Endodermal cell (in vitro differentiated cells): ENCODE results near the gene ANKRD40. TPM values are rescaled to one million over a fixed set of nuclear protein-coding genes. Genes with fewer than 3 reads are reported as not detected.
A peak's percentile ranks its signal among the peaks of the same experiment; 100 is the strongest.

ENCODE experiments used
- DNase-seq: peaks from one replicate; pipeline ENCODE4 v3.0.0-alpha.2; 2017
- H3K27ac ChIP-seq: 2 replicates; pipeline ENCODE4 v1.5.1; 2013; ENCODE audit warnings: mild to moderate bottlenecking, low read depth, low read length, moderate library complexity
- H3K27me3 ChIP-seq: 2 replicates; pipeline ENCODE4 v1.6.1; 2013; ENCODE audit warnings: mild to moderate bottlenecking, low read length, moderate library complexity; ENCODE audit not compliant: insufficient read depth, control insufficient read depth, poor library complexity, severe bottlenecking
- H3K36me3 ChIP-seq: 2 replicates; pipeline ENCODE4 v1.7.0; 2013; ENCODE audit warnings: mild to moderate bottlenecking, low read length, moderate library complexity; ENCODE audit not compliant: control insufficient read depth, insufficient read depth
- H3K4me1 ChIP-seq: one replicate; pipeline ENCODE4 v1.7.0; 2013; ENCODE audit warnings: low read length; ENCODE audit not compliant: control insufficient read depth, insufficient read depth
- H3K4me3 ChIP-seq: 2 replicates; pipeline ENCODE4 v1.5.1; 2013; ENCODE audit warnings: mild to moderate bottlenecking, low read length, moderate library complexity
- H3K9ac ChIP-seq: 2 replicates; pipeline ENCODE4 v1.6.1; 2013; ENCODE audit warnings: mild to moderate bottlenecking, low read length, moderate library complexity; ENCODE audit not compliant: poor library complexity, severe bottlenecking; ENCODE audit errors: extremely low read depth
- H3K9me3 ChIP-seq: 2 replicates; pipeline ENCODE4 v1.6.1; 2013; ENCODE audit warnings: mild to moderate bottlenecking, low read length, moderate library complexity; ENCODE audit not compliant: control insufficient read depth
- H3K27ac Mint-ChIP-seq: 2 replicates; pipeline ENCODE4 v1.8.0; 2020; ENCODE audit warnings: mixed read lengths
- H3K27me3 Mint-ChIP-seq: 2 replicates; pipeline ENCODE4 v1.8.0; 2021; ENCODE audit warnings: mild to moderate bottlenecking, mixed read lengths; ENCODE audit not compliant: insufficient read depth
- H3K36me3 Mint-ChIP-seq: 2 replicates; pipeline ENCODE4 v1.8.0; 2020; ENCODE audit warnings: low read depth, mixed read lengths
- H3K4me1 Mint-ChIP-seq: 2 replicates; pipeline ENCODE4 v1.8.0; 2020; ENCODE audit warnings: mixed read lengths
- H3K4me3 Mint-ChIP-seq: 2 replicates; pipeline ENCODE4 v1.8.0; 2020; ENCODE audit warnings: mild to moderate bottlenecking, moderate library complexity, mixed read lengths
- H3K9me3 Mint-ChIP-seq: 2 replicates; pipeline ENCODE4 v1.8.0; 2020; ENCODE audit warnings: mild to moderate bottlenecking, mixed read lengths
- WGBS, 2 experiments: methylation state at CpG; one replicate each; pipeline versions ENCODE4 v1.1.5 to v1.1.7; 2013; ENCODE audit warnings: missing lambda C conversion rate in 2 of 2, mixed read lengths in 1 of 2; ENCODE audit not compliant: insufficient coverage in 1 of 2, insufficient read length in 1 of 2; 5-methylcytosine and 5-hydroxymethylcytosine counted together
- total RNA-seq, 2 donors: library from RNA; stranded (reverse); fragmentation: NEBNext Ultra II Directional in 1 of 2; extraction: Animal tissue kit (Norgen Biotek cat#: 25700) in 1 of 2; gene quantifications; 2 replicates in 1 of 2; 3 replicates in 1 of 2; pipeline ENCODE4 v1.2.1, GENCODE V29; 2021
- TF ChIP-seq, protein P1 (sequence below): fragments of 200-600 bp; sonication (generic); conservative IDR thresholded peaks from 2 replicates; pipeline ENCODE4 v1.5.0; 2021; ENCODE audit warnings: antibody characterized with exemption, mild to moderate bottlenecking

ANKRD40 gene
- total RNA-seq, 2 donors from 2014 or later = 44.9 to 60.3 TPM

DNA sequence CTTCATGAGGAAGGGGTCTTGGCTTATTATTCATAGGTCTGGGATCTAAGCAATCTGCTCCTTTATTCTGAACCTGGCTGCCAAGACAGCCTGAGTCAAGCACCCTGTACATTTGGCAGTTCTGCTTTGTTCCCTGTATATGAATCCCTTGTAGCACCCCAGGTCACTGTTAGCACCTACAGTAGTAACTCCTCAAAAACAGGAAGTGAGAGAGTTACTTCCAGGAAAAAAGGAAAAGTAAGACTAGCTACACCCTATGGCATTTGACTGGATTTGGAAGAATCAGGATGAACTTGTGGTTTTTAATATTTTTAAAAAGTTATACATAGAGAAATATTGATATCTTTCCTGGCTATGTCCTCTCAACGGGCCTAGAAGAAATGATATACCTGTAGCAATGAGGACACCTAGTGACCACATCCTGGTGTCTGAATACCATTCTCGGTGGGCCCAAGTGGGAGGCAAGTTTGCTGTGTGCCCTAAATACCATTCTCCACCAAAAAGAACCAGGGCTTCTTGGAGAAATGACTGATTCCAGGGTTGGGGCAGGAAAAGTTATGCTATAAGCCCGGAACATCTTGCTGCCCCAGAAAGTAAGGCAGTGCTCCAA lies 9.9 kb downstream of the ANKRD40 start:
- H3K9me3 Mint-ChIP-seq = no peaks in the 10 kb centered on the region
- 90% methylated on average over 3 of the region's 3 CpGs; no CpG with 5 or more reads in 1 of the 2 experiments for WGBS, 2 experiments
- Histone ChIP-seq H3K4me3 (no peak overlapping the region), H3K9me3 (no peaks in the 10 kb centered on the region), H3K27ac (no peak overlapping the region), H3K36me3 (peaks cover 89% of the 10 kb centered on the region), H3K4me1 (no peaks in the 10 kb centered on the region), H3K9ac (no peak overlapping the region), H3K27me3 (no peaks in the 10 kb centered on the region)
- H3K36me3 Mint-ChIP-seq = peaks cover 60% of the 10 kb centered on the region
- TF ChIP-seq, protein P1, sequence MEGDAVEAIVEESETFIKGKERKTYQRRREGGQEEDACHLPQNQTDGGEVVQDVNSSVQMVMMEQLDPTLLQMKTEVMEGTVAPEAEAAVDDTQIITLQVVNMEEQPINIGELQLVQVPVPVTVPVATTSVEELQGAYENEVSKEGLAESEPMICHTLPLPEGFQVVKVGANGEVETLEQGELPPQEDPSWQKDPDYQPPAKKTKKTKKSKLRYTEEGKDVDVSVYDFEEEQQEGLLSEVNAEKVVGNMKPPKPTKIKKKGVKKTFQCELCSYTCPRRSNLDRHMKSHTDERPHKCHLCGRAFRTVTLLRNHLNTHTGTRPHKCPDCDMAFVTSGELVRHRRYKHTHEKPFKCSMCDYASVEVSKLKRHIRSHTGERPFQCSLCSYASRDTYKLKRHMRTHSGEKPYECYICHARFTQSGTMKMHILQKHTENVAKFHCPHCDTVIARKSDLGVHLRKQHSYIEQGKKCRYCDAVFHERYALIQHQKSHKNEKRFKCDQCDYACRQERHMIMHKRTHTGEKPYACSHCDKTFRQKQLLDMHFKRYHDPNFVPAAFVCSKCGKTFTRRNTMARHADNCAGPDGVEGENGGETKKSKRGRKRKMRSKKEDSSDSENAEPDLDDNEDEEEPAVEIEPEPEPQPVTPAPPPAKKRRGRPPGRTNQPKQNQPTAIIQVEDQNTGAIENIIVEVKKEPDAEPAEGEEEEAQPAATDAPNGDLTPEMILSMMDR = peak; percentile 44
- H3K27ac Mint-ChIP-seq = no peak overlapping the region
- no peak overlapping the region for H3K4me3 Mint-ChIP-seq
- H3K27me3 Mint-ChIP-seq = no peaks in the 10 kb centered on the region
- no peak for DNase-seq
- peaks cover 4% of the 10 kb centered on the region for H3K4me1 Mint-ChIP-seq

DNA sequence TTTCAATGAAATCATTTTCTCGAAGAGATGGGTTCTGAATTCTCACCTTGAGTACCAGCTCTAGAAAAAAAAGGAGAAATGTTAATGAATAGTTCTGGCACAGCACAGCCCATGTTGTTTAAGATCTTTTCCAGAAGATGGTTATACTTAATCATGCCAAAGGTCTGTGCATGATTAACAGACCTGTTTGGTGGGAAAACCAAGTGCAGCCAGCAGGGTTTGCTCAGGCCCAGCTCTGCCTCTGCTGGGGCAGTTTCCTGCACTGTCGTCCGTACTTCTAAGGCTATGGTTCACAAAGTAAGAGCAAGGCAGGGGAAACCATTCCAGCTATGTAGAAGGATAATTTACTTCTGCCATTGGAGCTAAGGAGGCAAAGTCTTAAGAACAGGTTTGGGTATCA lies 10.7 kb downstream of the ANKRD40 start:
- Mint-ChIP-seq H3K9me3 (no peaks in the 10 kb centered on the region), H3K36me3 (peaks cover 60% of the 10 kb centered on the region), H3K27ac (no peak overlapping the region), H3K4me1 (peaks cover 4% of the 10 kb centered on the region), H3K4me3 (no peak overlapping the region), H3K27me3 (no peaks in the 10 kb centered on the region)
- no peaks in the 10 kb centered on the region for H3K27me3 ChIP-seq
- H3K36me3 ChIP-seq = peaks cover 88% of the 10 kb centered on the region
- WGBS, 2 experiments = 93 to 100% methylated on average over 3 of the region's 3 CpGs
- no peak overlapping the region for H3K27ac ChIP-seq
- TF ChIP-seq, protein P1 = no peak
- no peak overlapping the region for H3K4me3 ChIP-seq
- no peak for DNase-seq
- no peaks in the 10 kb centered on the region for H3K9me3 ChIP-seq
- no peak overlapping the region for H3K9ac ChIP-seq
- no peaks in the 10 kb centered on the region for H3K4me1 ChIP-seq

DNA sequence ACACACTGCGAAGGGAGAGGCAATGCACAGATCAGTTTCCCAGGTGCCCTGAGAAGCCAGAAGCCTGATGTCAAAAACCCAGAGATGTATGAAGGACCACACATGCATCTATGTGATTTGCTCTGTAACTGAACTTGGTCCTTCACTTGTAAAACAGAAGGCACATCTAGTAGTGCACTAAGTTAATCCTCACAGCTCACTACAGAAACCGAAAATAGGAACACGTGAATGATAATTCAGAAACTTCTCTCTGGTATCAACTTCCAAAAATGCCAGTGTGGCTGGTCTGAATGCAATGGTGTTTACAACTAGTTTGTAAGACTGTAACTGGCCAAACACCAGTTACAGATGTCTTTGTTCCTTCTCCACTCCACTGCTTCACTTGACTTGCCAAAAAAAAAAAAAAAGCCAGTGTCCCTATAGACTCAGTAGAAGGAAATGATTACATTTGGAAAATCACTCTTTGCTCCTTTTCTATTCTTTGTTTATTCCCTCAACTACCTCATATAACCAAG lies 11.3 kb downstream of the ANKRD40 start:
- no peak overlapping the region for H3K27ac ChIP-seq
- no peaks in the 10 kb centered on the region for H3K27me3 ChIP-seq
- no peak overlapping the region for H3K27ac Mint-ChIP-seq
- H3K4me1 ChIP-seq = no peaks in the 10 kb centered on the region
- H3K9me3 Mint-ChIP-seq = no peaks in the 10 kb centered on the region
- H3K4me1 Mint-ChIP-seq = peaks cover 4% of the 10 kb centered on the region
- 88 to 98% methylated on average over 3 of the region's 3 CpGs for WGBS, 2 experiments
- H3K9me3 ChIP-seq = no peaks in the 10 kb centered on the region
- H3K9ac ChIP-seq = no peak overlapping the region
- H3K4me3 Mint-ChIP-seq = no peak overlapping the region
- no peak for DNase-seq
- H3K27me3 Mint-ChIP-seq = no peaks in the 10 kb centered on the region
- peaks cover 60% of the 10 kb centered on the region for H3K36me3 Mint-ChIP-seq
- H3K36me3 ChIP-seq = peaks cover 82% of the 10 kb centered on the region
- no peak overlapping the region for H3K4me3 ChIP-seq
- TF ChIP-seq, protein P1 = no peak
